NCI-H82 treated with DMSO at 0.1 percent for 48 hours (cell line): ENCODE measurements around the gene EDA2R.

ENCODE experiments used
- DNase-seq: peaks from one replicate; lab custom pipeline; 2025; ENCODE audit not compliant: unreplicated experiment; lab: John Stamatoyannopoulos, UW

Gene EDA2R

DNA sequence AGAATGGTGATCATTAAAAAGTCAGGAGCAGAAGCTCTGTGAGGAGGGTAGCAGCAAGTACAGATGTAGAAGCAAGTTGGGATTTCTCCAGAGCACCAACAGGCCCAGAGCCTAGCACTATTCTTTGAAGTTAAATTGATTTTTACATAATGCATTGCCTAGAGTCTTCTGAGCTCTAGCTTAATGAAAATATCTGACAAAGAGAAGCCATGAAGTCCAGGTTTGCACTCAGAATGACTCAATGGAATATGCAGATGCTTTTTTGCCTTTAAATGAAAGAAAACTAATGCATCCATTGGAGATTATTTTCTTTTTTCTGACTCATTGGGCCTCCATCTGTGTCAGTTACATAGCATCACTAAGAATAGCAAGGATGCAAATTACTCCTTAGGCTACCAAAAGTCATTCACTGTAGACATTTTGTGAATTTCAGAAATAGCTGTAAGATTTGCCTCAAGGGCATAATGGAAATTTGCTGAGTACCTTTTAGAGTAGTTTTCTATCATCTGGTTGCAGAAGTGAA lies 91.0 kb downstream of the EDA2R start:
- DNase-seq = no peak
